Fibroblast of skin of left biceps (primary cell): Measurements from ENCODE around the gene GRK4.
"Not testable (repeated sequence)": the region's sequence is repeated elsewhere in the genome, so short reads cannot be mapped to it uniquely, and the experiment has no call there.

Source experiments
- DNase-seq, 2 experiments: peaks; one replicate each; pipeline ENCODE4 v3.0.0-alpha.2; 2013; ENCODE audit warnings: low read depth in 2 of 2

Gene GRK4

GRCh38 chr4:2963175-2963965 lies at the start of gene GRK4, which contains the start of gene NOP14:
GRK4 (plus strand) TSS chr4:2963571; CDS start chr4:2964071, 500 bp downstream.
NOP14 (minus strand) TSS chr4:2963406; CDS start chr4:2963319, 87 bp downstream.
- DNase-seq, result peak; percentile 95 to 96

GRCh38 chr4:2914256-2915126 lies 48.9 kb upstream of the GRK4 start:
- DNase-seq, result no peak

DNA sequence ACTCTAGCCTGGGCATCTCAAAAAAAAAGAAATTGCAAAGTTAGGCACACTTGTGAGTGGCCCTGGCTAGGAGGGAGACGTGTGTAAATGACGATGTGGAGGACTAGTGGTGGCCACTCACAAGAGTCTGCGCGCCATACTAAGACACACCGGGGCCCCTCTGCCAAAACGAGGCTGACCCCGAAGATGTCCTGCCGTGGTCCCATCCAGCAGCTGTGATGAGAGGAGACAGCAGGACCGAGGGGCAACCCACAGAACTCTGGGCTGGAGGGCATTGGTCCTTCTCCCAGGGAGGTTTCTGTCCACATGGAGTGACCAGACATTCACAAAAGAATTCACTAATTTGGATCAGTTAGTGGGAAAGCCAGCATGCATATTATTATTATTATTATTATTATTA lies 47.6 kb upstream of the GRK4 start:
- DNase-seq, result no peak

GRCh38 chr4:2916696-2917095 lies 46.7 kb upstream of the GRK4 start:
- not testable (repeated sequence) for DNase-seq

DNA sequence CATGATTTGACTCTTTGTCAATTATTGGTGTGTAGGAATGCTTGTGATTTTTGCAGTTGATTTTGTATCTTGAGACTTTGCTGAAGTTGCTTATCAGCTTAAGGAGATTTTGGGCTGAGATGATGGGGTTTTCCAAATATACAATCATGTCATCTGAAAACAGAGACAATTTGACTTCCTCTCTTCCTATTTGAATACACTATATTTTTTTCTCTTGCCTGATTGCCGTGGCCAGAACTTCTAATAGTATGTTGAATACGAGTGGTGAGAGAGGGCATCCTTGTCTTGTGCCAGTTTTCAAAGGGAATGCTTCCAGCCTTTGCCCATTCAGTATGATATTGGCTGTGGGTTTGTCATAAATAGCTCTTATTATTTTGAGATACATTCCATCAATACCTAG lies 45.1 kb upstream of the GRK4 start:
- not testable (repeated sequence) for DNase-seq

- DNase-seq, result not testable (repeated sequence)
Measured at GRCh38 chr4:2918714-2919113, 44.7 kb upstream of the GRK4 start.

DNA sequence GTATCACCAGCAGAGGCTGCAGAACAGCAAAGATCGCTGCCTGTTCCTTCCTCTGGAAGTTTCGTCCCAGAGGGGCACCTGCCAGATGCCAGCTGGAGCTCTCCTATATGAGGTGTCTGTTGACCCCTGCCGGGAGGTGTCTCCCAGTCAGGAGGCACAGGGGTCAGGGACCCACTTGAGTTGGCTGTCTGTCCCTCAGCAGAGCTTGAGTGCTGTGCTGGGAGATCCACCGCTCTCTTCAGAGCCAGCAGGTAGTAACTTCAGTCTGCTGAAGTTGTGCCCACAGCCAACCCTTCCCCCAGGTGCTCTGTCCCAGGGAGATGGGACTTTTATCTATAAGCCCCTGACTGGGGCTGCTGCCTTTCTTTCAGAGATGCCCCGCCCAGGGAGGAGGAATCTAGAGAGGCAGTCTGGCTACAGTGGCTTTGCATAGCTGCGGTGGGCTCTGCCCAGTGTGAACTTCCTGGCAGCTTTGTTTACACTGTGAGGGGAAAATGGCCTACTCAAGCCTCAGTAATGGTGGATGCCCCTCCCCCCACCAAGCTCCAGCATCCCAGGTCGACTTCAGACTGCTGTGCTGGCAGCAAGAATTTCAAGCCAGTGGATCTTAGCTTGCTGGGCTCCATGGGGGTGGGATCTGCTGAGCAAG lies 40.8 kb upstream of the GRK4 start:
- DNase-seq, result not testable (repeated sequence)

GRCh38 chr4:2923141-2923551 lies 40.2 kb upstream of the GRK4 start:
- DNase-seq, result no peak

- no peak for DNase-seq
Measured at GRCh38 chr4:2923668-2924173, 39.6 kb upstream of the GRK4 start.

- DNase-seq, result no peak
Measured at GRCh38 chr4:2924286-2924685, 39.1 kb upstream of the GRK4 start.

DNA sequence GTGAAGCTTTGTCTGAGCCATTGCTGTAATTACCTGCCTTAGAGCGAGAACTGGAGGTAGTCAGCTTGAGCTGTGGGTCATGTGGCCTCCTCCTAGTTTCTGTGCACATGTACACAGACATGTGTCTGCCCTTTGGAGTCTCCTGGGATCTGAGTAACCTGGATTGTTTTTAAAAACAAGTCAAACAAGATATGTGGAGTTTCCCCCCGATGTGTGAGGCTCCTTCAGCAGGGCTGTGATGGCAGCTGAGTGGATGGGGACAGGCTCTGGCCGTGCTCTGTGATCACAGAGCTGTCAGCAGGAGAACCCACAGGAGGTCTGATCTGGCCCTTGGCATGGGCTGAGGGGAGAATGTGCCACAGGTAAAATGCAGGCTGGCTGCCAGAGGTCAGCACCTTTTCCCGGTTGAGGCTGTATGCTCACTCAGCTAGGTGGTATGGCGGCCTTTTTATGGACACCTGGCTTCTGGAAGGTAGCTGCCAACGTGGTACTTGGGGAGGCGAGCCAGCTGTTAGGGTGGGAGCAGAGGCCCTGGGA lies 38.5 kb upstream of the GRK4 start:
- DNase-seq, result no peak

DNA sequence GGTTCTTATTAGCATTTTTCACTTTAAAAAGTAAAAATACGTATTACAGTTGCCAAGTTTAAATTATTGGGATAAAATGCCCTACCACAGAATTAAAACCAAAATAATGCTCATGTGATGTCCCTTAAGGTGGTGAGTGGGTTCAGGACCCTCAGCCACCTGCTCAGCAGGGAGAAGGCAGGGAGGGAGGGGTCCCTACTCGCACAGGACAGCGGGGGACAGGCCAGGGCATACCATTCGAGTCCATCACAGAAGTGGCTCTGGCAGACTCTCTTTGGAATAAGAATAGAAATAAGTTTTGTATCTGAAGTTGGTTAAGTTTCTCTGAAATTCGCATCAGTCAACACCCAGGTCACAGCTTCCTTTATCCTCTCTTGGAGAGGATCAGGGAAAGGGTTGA lies 37.9 kb upstream of the GRK4 start:
- DNase-seq, result no peak

DNA sequence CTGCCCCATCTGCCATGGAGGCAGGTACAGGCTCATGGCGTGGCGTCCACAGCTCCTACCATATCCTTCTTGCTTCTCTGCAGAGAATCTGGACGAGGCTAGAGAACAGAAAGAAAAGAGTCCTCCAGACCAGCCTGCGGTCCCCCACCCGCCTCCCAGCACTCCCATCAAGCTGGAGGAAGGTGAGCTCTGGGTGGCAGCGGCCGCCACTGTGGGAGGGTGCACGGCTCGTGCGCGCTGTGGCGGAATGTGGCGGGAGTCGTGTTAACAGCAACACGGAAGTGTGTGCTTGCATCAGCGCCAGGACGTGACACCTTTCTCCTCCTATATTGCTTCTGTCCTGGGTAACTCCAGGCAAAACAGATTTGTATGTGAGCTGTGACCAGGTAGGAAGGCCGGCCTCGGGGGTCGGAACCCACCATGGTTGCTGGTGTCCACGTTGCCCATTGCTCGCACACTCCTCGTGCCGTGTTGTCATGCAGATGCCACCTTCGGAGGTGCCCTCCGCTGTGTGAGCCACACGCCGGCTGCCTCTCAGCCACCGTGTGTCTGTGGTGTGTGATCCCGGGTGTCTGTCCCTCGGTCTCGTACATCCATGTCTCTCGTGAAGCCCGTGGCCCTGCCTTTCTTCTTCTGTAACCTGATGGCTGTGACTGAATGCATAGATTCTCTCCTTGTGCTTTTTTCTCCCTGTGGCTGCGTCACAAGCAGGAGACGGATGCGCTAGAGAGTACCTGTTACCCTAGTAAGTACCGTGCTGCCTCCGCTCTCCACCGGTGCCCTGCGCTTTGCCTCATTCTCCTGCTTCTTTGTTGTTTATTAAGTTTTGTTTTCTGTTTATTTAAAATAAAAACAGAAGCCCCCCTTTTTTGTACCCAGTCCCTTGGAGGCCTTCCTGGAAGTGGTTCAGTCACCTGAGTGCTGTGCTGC lies 37.2 kb upstream of the GRK4 start:
- no peak for DNase-seq

DNA sequence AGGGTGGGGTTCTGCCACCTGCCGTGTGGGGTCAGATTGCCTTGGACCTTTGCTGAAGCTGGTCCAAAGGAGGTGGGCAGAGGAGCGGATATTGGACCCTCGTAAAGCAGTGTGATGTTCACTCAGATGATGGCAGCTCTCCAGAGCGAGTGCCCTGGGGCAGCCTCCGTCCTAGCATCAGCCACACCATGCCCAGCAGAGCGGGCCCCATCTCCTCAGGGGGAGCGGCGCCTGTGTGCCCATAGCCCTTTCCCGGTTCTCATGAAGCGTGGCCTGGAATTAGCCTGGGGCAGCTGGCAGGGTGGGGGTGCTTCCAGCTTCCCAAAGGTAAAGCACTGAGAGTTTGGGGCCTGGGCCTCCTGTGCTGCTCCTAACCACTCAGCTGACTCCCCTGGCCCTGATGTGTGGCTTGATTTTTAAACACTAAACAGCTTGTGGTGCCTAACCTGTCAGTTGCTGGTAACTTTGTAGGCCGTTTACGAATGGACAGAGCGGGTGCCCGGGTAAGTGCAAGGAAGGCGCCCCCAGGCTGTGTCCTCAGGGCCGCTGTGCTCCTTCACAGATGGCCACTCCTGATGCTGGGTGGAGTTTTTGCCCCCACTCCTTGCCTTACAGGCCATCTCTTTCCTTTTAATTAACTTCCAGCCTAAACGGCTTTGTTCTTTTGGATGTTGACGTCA lies 36.2 kb upstream of the GRK4 start:
- DNase-seq, result no peak

GRCh38 chr4:2927696-2928075 lies 35.7 kb upstream of the GRK4 start:
- no peak for DNase-seq

GRCh38 chr4:2928242-2929176 lies 34.9 kb upstream of the GRK4 start:
- no peak for DNase-seq

- DNase-seq, result no peak
Measured at GRCh38 chr4:2929469-2929868, 33.9 kb upstream of the GRK4 start.

GRCh38 chr4:2930135-2930757 lies 33.1 kb upstream of the GRK4 start:
- no peak for DNase-seq
